ENCODE data around the gene PAEP.

The PAEP gene

DNA sequence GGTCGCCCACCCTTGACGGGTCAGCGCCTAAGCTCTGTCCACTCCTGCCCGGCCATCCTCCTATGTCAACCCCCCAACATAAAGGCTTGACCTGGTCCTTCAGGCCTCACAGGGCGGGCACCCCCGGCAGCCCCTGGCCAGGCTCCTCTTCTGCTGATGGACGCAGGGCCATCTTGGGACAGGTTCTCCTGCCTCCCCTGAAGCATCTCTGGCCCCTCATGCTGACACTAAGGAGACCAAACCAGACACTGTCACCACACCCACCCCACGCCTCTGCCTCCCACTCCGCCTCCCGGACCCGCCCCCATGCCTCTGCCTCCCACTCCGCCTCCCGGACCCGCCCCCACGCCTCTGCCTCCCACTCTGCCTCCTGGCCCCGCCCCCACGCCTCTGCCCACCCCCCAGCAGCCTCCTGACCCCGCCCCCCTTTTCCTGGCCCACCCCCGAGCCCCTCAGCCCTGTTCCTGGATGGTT, 8.8 kb upstream of the PAEP start:
- H3K9me3 ChIP-seq (ENCODE audit: control insufficient read depth, insufficient read depth, low read depth, low read length), result no peaks in the 10 kb centered on the region
- no peaks in the 10 kb centered on the region for H3K36me3 ChIP-seq (ENCODE audit: control insufficient read depth, insufficient read depth, low read length)
- H3K4me3 ChIP-seq (ENCODE audit: low read depth, low read length), result no peak overlapping the region
- no peaks in the 10 kb centered on the region; the same call in 1 of the 2 replicates for H3K4me1 ChIP-seq (ENCODE audit: control insufficient read depth, insufficient read depth, low read length)
- no peak overlapping the region for H3K27ac ChIP-seq (ENCODE audit: low read depth, low read length)
- H3K9ac ChIP-seq (ENCODE audit: low read length), result no peak overlapping the region
- no peaks in the 10 kb centered on the region for H3K27me3 ChIP-seq (ENCODE audit: control insufficient read depth, insufficient read depth, low read length)

DNA sequence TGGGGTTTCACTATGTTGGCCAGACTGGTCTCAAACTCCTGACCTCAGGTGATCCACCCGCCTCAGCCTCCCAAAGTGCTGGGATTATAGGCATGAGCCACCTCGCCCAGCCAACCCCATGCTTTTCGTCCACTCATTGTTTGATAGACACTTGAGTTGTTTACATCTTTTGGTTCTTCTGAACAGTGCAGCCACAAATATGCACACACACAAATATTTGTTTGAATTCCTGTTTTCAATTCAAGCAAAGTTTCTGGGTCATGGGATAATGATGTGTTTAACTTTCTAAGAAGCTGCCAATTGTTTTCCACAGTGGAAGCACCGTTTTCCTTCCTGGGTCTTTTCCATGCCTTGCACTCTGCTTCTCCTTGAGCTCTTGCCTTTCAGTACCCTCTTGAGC, 6.8 kb upstream of the PAEP start:
- no peaks in the 10 kb centered on the region; the same call in 1 of the 2 replicates for H3K4me1 ChIP-seq (ENCODE audit: control insufficient read depth, insufficient read depth, low read length)
- no peaks in the 10 kb centered on the region for H3K36me3 ChIP-seq (ENCODE audit: control insufficient read depth, insufficient read depth, low read length)
- H3K27ac ChIP-seq (ENCODE audit: low read depth, low read length), result no peak overlapping the region
- H3K9me3 ChIP-seq (ENCODE audit: control insufficient read depth, insufficient read depth, low read depth, low read length), result no peaks in the 10 kb centered on the region
- no peaks in the 10 kb centered on the region for H3K27me3 ChIP-seq (ENCODE audit: control insufficient read depth, insufficient read depth, low read length)
- no peak overlapping the region for H3K9ac ChIP-seq (ENCODE audit: low read length)
- no peak overlapping the region for H3K4me3 ChIP-seq (ENCODE audit: low read depth, low read length)

DNA sequence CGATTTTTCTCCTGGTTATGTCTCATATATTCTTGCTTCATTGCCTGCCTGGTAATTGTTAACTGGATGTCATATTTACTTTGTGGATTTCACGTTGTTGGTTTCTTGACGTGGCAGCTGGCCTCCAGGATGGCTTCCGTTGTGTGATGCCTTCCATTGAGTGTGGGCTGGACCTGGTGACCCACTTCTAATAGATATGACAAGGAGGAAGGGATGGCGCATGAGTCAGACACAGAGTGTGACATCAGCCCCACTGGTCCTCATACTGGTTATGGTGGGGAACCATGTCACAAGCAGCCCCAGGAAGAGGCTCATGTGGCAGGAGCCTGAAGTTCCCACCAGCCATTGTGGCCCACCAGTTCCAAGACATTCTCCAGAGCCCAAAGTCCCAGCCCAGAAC, 6.4 kb upstream of the PAEP start:
- Histone ChIP-seq H3K9ac (ENCODE audit: low read length) (no peak overlapping the region), H3K9me3 (ENCODE audit: control insufficient read depth, insufficient read depth, low read depth, low read length) (no peaks in the 10 kb centered on the region), H3K27me3 (ENCODE audit: control insufficient read depth, insufficient read depth, low read length) (no peaks in the 10 kb centered on the region), H3K27ac (ENCODE audit: low read depth, low read length) (no peak overlapping the region), H3K4me3 (ENCODE audit: low read depth, low read length) (no peak overlapping the region), H3K4me1 (ENCODE audit: control insufficient read depth, insufficient read depth, low read length) (no peaks in the 10 kb centered on the region; the same call in 1 of the 2 replicates), H3K36me3 (ENCODE audit: control insufficient read depth, insufficient read depth, low read length) (no peaks in the 10 kb centered on the region)

DNA sequence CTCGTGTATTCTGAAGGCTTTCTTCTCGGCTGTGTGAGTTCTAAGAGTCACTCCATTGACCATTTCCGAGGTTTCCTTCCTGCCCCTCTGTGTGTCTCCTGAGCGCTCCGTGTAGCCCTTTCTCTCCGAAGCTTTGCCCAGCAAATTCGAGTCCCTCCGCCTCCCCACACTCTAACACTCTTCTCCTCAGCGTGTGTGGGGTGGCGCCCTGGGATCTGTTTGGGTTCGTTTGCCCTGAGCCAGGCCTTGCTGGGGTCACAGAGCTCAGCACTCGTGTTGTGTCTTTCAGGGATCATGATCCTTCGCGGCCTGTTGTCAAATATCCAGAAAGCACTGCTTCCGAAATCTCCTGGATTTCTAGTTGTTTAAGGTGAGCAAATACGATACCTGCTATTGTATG, 5.6 kb upstream of the PAEP start:
- Histone ChIP-seq H3K27ac (ENCODE audit: low read depth, low read length) (no peak overlapping the region), H3K27me3 (ENCODE audit: control insufficient read depth, insufficient read depth, low read length) (no peaks in the 10 kb centered on the region), H3K9me3 (ENCODE audit: control insufficient read depth, insufficient read depth, low read depth, low read length) (no peaks in the 10 kb centered on the region), H3K4me3 (ENCODE audit: low read depth, low read length) (no peak overlapping the region), H3K9ac (ENCODE audit: low read length) (no peak overlapping the region), H3K36me3 (ENCODE audit: control insufficient read depth, insufficient read depth, low read length) (no peaks in the 10 kb centered on the region), H3K4me1 (ENCODE audit: control insufficient read depth, insufficient read depth, low read length) (no peaks in the 10 kb centered on the region; the same call in 1 of the 2 replicates)

DNA sequence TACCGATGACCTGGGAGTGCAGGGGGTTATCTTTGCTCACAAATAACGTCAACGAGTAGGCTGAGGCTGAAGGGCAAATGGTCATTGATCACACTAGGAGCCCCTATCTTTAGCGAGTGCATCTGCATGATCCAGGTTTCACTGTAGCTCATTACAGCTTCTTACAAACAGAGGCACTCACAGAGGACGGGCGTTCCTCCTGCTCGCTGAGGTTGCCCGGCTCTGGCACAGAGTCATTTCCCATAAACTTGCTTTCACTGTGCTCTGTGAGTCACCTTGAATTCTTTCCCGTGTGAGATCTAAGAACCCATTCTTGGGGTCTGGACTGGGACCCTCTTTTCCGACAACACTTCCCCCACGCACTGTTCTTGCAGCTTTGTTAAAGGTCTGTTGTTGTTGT, 1.9 kb upstream of the PAEP start:
- no peak overlapping the region for H3K27ac ChIP-seq (ENCODE audit: low read depth, low read length)
- H3K9ac ChIP-seq (ENCODE audit: low read length), result no peak overlapping the region
- no peak overlapping the region for H3K4me3 ChIP-seq (ENCODE audit: low read depth, low read length)
- no peaks in the 10 kb centered on the region for H3K27me3 ChIP-seq (ENCODE audit: control insufficient read depth, insufficient read depth, low read length)
- no peaks in the 10 kb centered on the region for H3K9me3 ChIP-seq (ENCODE audit: control insufficient read depth, insufficient read depth, low read depth, low read length)
- no peaks in the 10 kb centered on the region for H3K36me3 ChIP-seq (ENCODE audit: control insufficient read depth, insufficient read depth, low read length)
- H3K4me1 ChIP-seq (ENCODE audit: control insufficient read depth, insufficient read depth, low read length), result no peaks in the 10 kb centered on the region

DNA sequence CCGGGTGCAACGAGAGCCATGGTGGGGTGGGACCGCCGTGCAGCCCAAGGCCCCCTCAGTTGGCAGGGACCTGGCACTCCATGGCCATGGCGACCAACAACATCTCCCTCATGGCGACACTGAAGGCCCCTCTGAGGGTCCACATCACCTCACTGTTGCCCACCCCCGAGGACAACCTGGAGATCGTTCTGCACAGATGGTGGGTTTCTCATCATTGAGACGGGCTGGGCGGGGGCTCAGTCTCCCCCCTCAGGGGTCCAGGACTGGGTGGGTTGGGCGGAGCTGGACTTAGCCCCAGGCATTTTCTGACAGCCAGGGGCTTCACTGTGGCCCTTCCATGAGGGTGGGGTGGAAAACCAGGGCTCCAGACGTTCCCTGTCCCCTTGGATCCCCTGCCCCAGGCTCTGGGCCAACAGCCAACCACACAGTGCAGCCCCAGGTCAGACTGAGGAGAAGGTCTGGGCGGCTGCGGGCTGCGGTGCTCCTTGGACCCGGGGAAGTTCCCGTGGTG, 734 bp downstream of the PAEP start:
- Histone ChIP-seq H3K36me3 (ENCODE audit: control insufficient read depth, insufficient read depth, low read length) (no peaks in the 10 kb centered on the region), H3K9me3 (ENCODE audit: control insufficient read depth, insufficient read depth, low read depth, low read length) (no peaks in the 10 kb centered on the region), H3K9ac (ENCODE audit: low read length) (no peak overlapping the region), H3K27ac (ENCODE audit: low read depth, low read length) (no peak overlapping the region), H3K27me3 (ENCODE audit: control insufficient read depth, insufficient read depth, low read length) (no peaks in the 10 kb centered on the region), H3K4me3 (ENCODE audit: low read depth, low read length) (no peak overlapping the region), H3K4me1 (ENCODE audit: control insufficient read depth, insufficient read depth, low read length) (no peaks in the 10 kb centered on the region)

- Histone ChIP-seq H3K9ac (ENCODE audit: low read length) (no peak overlapping the region), H3K27me3 (ENCODE audit: control insufficient read depth, insufficient read depth, low read length) (no peaks in the 10 kb centered on the region), H3K4me3 (ENCODE audit: low read depth, low read length) (no peak overlapping the region), H3K27ac (ENCODE audit: low read depth, low read length) (no peak overlapping the region), H3K4me1 (ENCODE audit: control insufficient read depth, insufficient read depth, low read length) (no peaks in the 10 kb centered on the region), H3K36me3 (ENCODE audit: control insufficient read depth, insufficient read depth, low read length) (no peaks in the 10 kb centered on the region), H3K9me3 (ENCODE audit: control insufficient read depth, insufficient read depth, low read depth, low read length) (no peaks in the 10 kb centered on the region)
Measured at GRCh38 chr9:135563039-135563476, 1.5 kb downstream of the PAEP start.

DNA sequence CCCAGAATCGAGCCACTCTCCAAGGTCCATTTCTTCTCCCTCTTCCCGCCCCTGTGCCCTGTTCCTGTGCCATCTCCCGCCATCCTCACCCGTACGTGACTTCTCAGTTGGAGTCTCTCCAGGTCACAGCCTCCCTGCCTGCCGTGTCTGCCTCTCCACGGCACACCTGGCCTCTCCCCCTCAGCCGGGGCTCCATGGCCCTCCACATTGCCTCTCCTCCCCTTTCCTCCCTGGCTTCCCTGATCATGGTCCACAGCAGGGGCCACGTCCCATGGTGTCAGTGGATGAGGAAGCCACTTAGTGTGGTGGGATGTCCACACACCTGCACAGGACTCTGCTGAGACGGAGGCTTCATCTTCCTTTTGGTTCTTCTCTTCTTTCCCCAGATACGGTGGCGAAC, 2.3 kb downstream of the PAEP start:
- Histone ChIP-seq H3K9ac (ENCODE audit: low read length) (no peak overlapping the region), H3K36me3 (ENCODE audit: control insufficient read depth, insufficient read depth, low read length) (no peaks in the 10 kb centered on the region), H3K4me3 (ENCODE audit: low read depth, low read length) (no peak overlapping the region), H3K9me3 (ENCODE audit: control insufficient read depth, insufficient read depth, low read depth, low read length) (peaks cover 3% of the 10 kb centered on the region; the same call in 1 of the 2 replicates), H3K27me3 (ENCODE audit: control insufficient read depth, insufficient read depth, low read length) (no peaks in the 10 kb centered on the region), H3K4me1 (ENCODE audit: control insufficient read depth, insufficient read depth, low read length) (no peaks in the 10 kb centered on the region), H3K27ac (ENCODE audit: low read depth, low read length) (no peak overlapping the region)

- peaks cover 13% of the 10 kb centered on the region for H3K9me3 ChIP-seq (ENCODE audit: control insufficient read depth, insufficient read depth, low read depth, low read length)
- no peak overlapping the region for H3K4me3 ChIP-seq (ENCODE audit: low read depth, low read length)
- H3K36me3 ChIP-seq (ENCODE audit: control insufficient read depth, insufficient read depth, low read length), result no peaks in the 10 kb centered on the region
- no peaks in the 10 kb centered on the region for H3K4me1 ChIP-seq (ENCODE audit: control insufficient read depth, insufficient read depth, low read length)
- no peak overlapping the region for H3K9ac ChIP-seq (ENCODE audit: low read length)
- no peak overlapping the region for H3K27ac ChIP-seq (ENCODE audit: low read depth, low read length)
- no peaks in the 10 kb centered on the region for H3K27me3 ChIP-seq (ENCODE audit: control insufficient read depth, insufficient read depth, low read length)
Measured at GRCh38 chr9:135565141-135565628, 3.6 kb downstream of the PAEP start.

- H3K4me1 ChIP-seq (ENCODE audit: control insufficient read depth, insufficient read depth, low read length), result no peaks in the 10 kb centered on the region
- H3K4me3 ChIP-seq (ENCODE audit: low read depth, low read length), result no peak overlapping the region
- H3K9me3 ChIP-seq (ENCODE audit: control insufficient read depth, insufficient read depth, low read depth, low read length), result peaks cover 13% of the 10 kb centered on the region
- H3K9ac ChIP-seq (ENCODE audit: low read length), result no peak overlapping the region
- no peak overlapping the region for H3K27ac ChIP-seq (ENCODE audit: low read depth, low read length)
- H3K36me3 ChIP-seq (ENCODE audit: control insufficient read depth, insufficient read depth, low read length), result no peaks in the 10 kb centered on the region
- no peaks in the 10 kb centered on the region for H3K27me3 ChIP-seq (ENCODE audit: control insufficient read depth, insufficient read depth, low read length)
Measured at GRCh38 chr9:135565636-135566035, 4.1 kb downstream of the PAEP start.

DNA sequence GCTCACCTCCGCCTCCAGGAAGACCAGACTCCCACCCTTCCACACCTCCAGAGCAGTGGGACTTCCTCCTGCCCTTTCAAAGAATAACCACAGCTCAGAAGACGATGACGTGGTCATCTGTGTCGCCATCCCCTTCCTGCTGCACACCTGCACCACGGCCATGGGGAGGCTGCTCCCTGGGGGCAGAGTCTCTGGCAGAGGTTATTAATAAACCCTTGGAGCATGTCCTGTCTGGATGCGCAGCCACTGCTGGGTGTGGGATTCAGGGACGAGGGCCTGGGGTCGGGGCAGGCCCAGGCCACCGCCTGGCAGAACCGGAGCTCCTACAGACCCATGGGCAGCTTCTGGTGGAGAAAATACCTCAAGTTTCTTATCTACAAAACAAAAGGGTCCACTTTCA, 5.0 kb downstream of the PAEP start:
- H3K36me3 ChIP-seq (ENCODE audit: control insufficient read depth, insufficient read depth, low read length), result no peaks in the 10 kb centered on the region
- H3K27me3 ChIP-seq (ENCODE audit: control insufficient read depth, insufficient read depth, low read length), result no peaks in the 10 kb centered on the region
- no peak overlapping the region for H3K9ac ChIP-seq (ENCODE audit: low read length)

More for the DNA sequence above, 5.0 kb downstream of the PAEP start:
- Histone ChIP-seq H3K4me3 (ENCODE audit: low read depth, low read length) (no peak overlapping the region), H3K4me1 (ENCODE audit: control insufficient read depth, insufficient read depth, low read length) (no peaks in the 10 kb centered on the region), H3K9me3 (ENCODE audit: control insufficient read depth, insufficient read depth, low read depth, low read length) (peaks cover 13% of the 10 kb centered on the region), H3K27ac (ENCODE audit: low read depth, low read length) (no peak overlapping the region)

Measured in HUES6 (cell line).